Measurements from ENCODE around the gene GPR107.

GPR107 gene

DNA sequence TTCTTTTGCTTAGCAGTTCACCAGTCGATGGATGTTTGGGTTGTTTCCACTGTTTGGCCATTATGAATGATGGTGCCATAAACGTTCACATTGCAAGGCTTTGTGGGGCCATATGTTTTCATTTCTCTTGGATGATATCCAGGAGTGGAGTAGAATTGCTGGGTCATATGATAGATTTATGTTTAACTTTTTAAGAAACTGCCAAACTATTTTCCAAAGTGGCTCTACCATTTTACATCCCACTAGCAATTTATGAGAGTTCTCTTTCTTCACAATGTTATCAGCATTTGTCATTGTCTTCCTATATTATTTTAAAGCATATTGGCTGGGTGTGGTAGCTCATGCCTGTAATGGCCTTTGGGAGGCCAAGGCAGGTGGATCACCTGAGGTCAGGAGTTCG, 5.2 kb downstream of the GPR107 start:
- no peak for DNase-seq

GRCh38 chr9:130060296-130060695, 6.6 kb downstream of the GPR107 start:
- DNase-seq: no peak

DNA sequence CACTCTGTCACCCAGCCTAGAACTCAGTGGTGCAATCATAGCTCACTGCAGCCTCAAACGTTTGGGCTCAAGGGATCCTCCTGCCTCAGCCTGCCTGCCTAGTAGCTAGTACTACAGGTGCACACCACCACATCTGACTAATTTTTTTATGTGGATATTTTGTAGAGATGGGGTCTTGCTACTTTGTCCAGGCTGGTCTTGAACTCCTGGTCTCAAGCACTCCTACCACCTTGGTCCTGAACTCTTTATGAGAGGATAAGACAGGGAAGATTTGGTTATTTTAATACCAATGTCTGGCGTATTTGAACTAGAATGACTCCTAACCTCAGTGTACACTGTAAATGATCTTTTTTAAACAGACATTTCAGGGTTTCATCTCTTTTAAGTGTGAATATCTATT, 9.0 kb downstream of the GPR107 start:
- no peak for DNase-seq

DNA sequence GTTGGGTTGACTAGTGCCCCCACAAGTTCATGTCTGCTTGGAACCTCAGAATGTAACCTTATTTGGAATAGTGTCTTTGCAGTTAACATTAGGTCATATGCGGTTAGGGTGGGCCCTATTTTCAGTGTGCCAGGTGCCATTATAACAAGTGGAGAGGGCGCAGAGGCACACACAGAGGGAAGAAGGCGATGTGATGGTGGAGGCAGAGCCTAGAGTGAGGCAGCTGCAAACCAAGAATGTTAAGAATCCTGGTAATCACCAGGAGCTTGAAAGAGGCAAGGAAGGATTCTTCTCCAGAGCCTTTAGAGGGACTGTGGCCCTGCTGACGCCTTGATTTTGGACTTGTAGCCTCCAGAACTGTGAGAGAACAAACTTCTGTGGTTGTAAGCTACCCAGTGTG, 10.9 kb downstream of the GPR107 start:
- DNase-seq: no peak

- DNase-seq: no peak
These were observed 15.3 kb downstream of the GPR107 start for GRCh38 chr9:130069048-130069447.

- no peak for DNase-seq
These were observed 19.0 kb downstream of the GPR107 start for GRCh38 chr9:130072515-130073235.

GRCh38 chr9:130073373-130073772, 19.7 kb downstream of the GPR107 start:
- DNase-seq: no peak

DNA sequence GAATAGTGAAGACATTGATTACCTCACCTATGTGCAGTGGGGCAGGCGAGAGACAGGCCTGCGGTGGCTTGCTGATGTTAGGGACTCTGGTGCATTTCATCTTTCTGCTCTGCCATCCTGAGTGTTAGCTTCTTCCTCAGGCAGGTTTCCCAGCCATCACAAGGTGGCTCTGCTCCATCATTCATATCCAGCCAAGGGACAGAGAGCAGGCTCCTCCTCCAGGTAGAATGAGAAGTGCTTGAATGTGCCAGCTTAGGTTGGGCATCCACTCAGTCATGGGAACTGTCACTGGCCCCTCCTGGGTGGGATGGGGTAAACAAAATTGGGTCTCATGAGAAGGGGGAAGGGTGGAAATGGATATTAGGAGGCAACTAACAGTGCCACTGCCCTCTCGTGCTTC, 24.8 kb downstream of the GPR107 start:
- no peak for DNase-seq

- no peak for DNase-seq
These were observed 30.6 kb downstream of the GPR107 start for GRCh38 chr9:130084337-130084736.

DNA sequence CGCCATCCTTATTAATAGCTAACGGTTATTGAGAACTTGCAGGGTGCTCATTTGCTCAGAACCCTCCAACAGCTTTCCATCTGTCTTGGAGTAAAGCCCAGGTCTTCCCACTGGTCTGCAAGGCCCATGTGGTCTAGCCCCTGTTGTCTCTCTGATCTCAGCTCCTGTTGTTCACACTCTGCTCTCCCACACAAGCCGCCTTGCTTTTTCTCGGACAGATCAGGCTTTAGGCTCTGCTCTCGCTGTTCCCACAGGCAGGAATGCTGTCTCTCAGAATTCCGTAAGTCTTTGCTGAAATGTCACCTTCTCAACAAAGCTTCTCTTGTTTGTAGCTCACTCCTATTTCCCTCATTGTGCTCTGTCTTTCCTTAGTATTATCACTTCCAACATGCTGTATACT, 34.3 kb downstream of the GPR107 start:
- DNase-seq: no peak

DNA sequence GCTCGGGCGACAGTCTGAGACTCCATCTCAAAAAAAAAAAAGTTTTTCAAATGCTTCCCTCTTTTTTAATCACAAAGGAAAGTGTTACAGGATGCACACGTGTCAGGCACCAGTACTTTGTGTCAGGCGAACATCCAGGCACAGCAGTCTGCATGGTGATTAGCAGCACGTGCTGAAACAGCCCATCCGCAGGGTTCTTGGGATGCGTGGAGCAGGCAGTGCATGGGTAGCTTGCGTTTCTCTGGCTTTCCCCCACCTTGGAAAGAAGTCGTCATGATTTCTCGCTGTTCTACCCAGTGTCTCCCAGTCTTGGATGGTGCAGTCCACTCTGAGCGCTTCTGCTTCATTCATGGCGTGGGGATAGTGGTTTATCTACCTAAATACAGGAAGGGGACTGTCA, 35.4 kb downstream of the GPR107 start:
- DNase-seq: no peak

DNA sequence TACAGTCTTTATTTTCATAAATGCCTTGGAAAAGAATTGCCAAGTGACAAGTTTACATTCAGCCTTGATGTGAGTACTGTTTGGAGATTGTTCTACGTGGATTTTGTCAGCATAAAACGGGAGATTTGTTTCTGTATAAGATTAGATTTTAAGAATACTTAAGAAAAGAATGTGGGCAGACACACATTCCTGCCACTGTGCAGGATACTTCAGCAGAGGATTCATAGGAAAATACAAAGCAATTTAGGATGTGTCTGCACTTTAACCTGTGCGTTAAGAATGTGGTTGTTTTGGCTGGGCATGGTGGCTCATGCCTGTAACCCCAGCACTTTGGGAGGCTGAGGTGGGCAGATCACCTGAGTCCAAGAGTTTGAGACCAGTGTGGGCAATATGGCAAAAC, 37.2 kb downstream of the GPR107 start:
- DNase-seq: no peak

- DNase-seq: no peak
These were observed 39.2 kb downstream of the GPR107 start for GRCh38 chr9:130092910-130093309.

- no peak for DNase-seq
These were observed 42.2 kb downstream of the GPR107 start for GRCh38 chr9:130095872-130096271.

GRCh38 chr9:130100681-130101080, 47.0 kb downstream of the GPR107 start:
- DNase-seq: no peak

GRCh38 chr9:130101915-130102314, 48.2 kb downstream of the GPR107 start:
- no peak for DNase-seq

DNA sequence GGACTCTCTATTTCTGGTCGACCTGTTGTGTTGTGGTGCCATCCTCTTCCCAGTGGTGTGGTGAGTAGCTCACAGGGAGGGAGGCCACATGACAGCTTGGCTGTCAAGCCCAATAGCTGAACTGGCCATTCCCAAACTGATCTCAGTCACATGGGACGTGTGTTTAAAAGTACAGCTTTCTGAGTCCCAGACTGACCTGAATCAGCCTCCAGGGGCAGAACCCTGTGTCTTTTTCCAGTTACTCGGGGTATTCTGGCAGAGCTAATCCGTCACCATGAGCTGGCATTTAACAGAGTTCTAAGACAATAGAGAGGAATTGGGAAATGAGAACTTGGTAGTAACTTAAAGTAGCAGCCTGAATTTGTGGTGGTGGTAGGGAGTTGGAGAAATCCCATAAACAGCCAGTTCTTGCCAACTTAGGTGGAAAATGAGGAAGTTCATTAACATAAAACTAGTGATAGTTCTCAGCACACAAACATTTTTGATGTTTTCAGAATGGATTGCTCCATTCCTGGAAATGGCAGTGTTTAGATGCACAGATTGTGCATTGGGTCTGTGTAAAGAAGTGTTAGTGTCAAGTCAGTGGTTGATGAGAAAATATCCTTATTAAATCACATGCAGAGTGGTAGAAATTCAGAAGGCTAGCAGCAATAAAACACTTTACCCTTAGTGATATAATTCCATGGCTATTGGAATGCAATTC, 50.9 kb downstream of the GPR107 start:
- no peak for DNase-seq

GRCh38 chr9:130106860-130107233, 53.1 kb downstream of the GPR107 start:
- no peak for DNase-seq

DNA sequence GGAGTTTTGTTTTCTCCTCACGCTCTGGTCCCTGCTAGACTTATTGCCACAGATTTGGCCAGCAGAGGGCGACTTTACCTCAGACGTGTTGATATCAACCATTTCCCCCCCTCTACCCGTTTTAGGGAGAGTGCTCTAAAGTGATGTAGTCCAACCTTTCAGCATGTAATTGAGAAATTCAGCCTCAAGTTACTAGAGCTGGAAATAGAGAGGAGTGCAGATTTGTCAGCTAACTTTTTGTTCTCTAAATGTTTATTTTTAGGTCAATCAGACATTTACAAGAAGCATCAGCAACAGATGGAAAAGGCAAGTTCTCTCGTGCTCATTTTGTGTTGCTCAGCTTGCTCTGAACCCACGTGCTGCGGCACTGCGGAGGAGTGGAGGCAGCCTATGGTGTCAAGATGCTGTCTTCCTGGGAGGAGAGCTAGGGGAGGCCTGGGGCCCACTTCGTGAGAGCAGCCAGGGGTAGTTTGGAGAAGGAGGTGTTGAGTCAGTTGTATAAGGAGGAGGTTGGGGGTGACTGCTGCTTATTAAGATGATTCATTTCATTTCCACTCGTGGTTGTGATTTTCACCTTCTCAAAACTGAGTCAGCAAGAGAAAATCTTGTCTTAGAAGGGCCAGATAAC, 53.6 kb downstream of the GPR107 start:
- DNase-seq: no peak

DNA sequence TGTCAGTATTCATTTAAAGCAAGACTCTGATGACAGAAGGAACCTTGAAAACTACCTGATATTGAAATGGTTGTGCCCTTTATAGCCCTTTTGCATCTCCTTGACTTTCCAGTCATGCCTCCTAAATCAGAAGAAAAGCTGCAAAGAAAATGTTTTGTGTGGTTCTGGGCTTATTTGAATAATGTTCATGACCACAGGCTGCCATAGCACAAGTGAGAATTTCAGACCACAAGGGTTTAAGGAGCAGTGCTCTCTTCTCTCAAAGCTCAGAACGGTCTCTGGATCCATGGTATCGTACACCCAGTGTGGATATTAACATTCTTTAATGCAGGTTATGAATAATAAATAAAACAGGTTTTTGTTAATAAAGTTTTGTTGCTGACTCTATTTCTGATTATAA, 54.2 kb downstream of the GPR107 start:
- no peak for DNase-seq

GRCh38 chr9:130110166-130110565, 56.5 kb downstream of the GPR107 start:
- no peak for DNase-seq

DNA sequence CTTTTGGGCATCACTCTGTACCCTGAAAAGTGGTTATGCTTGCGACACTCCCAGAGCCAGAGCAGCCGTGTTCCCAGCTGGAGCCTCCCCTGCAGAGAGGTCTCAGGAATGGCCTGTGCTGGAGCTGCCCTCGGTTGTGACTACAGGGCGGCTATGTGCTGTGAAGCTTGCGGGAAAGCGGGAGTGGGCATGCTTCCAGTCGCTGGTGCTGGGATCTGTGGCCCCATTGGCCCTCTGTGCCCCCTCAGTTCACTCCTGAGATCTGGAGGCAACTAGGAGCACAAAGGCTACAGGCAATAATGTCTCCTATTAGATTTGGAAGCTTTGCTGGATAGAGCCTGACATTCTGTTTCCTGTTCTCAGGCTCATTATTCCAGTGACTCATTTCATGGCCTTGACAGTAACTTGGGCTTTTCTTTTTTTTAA, 56.9 kb downstream of the GPR107 start:
- DNase-seq: no peak

DNA sequence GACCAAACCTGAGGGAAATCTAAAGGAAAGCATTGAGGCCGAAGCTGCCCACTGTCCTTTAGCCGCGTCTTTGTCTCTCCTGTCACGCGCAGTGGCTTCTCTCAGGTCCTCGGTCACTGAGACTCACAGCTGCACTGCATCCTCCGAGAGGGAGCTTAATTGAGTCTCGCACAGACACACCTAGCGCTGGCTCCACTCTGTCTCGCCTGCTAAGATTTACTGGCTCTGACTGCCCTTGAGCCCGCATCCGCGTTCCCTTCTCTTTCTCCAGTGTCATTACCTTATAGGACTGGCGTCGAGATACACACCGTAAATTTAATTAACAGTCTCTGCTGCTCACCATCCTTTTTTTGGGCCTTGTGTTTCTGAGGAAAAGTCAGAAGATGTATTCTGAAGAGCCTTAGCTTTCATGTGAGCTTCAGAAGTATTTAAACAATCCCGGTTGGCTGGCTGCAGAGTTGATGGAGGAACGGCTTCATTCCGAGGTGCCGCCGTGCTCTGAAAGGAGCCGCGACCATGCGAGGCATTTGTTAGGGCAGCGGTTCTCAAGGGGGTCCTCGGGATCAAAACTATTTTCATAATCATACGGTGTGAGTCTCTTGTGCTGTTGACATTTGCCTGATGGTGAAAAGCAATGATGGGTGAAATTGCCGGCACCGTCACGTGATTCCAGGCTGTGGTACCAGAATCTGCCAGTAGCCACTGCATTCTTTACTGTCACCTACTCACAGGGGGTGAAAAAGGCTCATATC, 58.3 kb downstream of the GPR107 start:
- no peak for DNase-seq

All from SHP77 treated with DMSO at 0.1 percent for 48 hours (cell line).